NB4 (cell line): ENCODE measurements around the gene TEPSIN.
A peak's percentile ranks its signal among the peaks of the same experiment; 100 is the strongest.

ENCODE experiments used
- DNase-seq: peaks from one replicate; pipeline ENCODE4 v3.0.0; 2010; ENCODE audit warnings: low read depth
- H3K4me3 ChIP-seq: one replicate; pipeline ENCODE4 v1.5.1; 2011; ENCODE audit warnings: mild to moderate bottlenecking, low read depth, low read length, moderate library complexity
- CTCF ChIP-seq: IDR thresholded peaks from one replicate; pipeline ENCODE4 v1.5.1; 2012; ENCODE audit warnings: low read depth, low read length
- MAX ChIP-seq: IDR thresholded peaks from 2 replicates; pipeline ENCODE4 v1.6.1; 2011; ENCODE audit warnings: low read depth, low read length
- MYC ChIP-seq: IDR thresholded peaks from 2 replicates; pipeline ENCODE4 v1.6.1; 2011; ENCODE audit warnings: low read depth, low read length
- POLR2A ChIP-seq: IDR thresholded peaks from 2 replicates; pipeline ENCODE4 v1.6.1; 2011; ENCODE audit warnings: mild to moderate bottlenecking; ENCODE audit not compliant: insufficient read length; ENCODE audit errors: extremely low read depth

The TEPSIN gene

GRCh38 chr17:81249223-81250040, 10.6 kb upstream of the TEPSIN start:
- TF ChIP-seq POLR2A (no peak), CTCF (no peak)
- H3K4me3 ChIP-seq, result no peak overlapping the region
- no peak for DNase-seq

- TF ChIP-seq MAX, result no peak
- TF ChIP-seq POLR2A, result no peak
- TF ChIP-seq CTCF, result no peak
- TF ChIP-seq MYC, result no peak
- DNase-seq, result no peak
- H3K4me3 ChIP-seq, result no peak overlapping the region
Measured at GRCh38 chr17:81248649-81249048, 9.8 kb upstream of the TEPSIN start.

- H3K4me3 ChIP-seq, result no peak overlapping the region
- no peak for TF ChIP-seq CTCF
- no peak for TF ChIP-seq POLR2A
- no peak for TF ChIP-seq MYC
- no peak for TF ChIP-seq MAX
- DNase-seq, result no peak
Measured at GRCh38 chr17:81247339-81247990, 8.6 kb upstream of the TEPSIN start.

GRCh38 chr17:81246679-81247338, 8.0 kb upstream of the TEPSIN start:
- no peak for DNase-seq
- H3K4me3 ChIP-seq, result no peak overlapping the region
- no peak for TF ChIP-seq MAX
- no peak for TF ChIP-seq MYC
- no peak for TF ChIP-seq CTCF
- TF ChIP-seq POLR2A, result no peak

GRCh38 chr17:81246343-81246670, 7.5 kb upstream of the TEPSIN start:
- no peak for DNase-seq
- H3K4me3 ChIP-seq, result no peak overlapping the region
- TF ChIP-seq MYC, result no peak
- TF ChIP-seq POLR2A, result peak; percentile 12

GRCh38 chr17:81245665-81246342, 6.9 kb upstream of the TEPSIN start:
- TF ChIP-seq CTCF (no peak), MAX (no peak), POLR2A (no peak), MYC (no peak)
- H3K4me3 ChIP-seq, result no peak overlapping the region
- DNase-seq, result no peak
